ENCODE results near the gene SEPTIN2.

- TF ChIP-seq, protein P1, sequence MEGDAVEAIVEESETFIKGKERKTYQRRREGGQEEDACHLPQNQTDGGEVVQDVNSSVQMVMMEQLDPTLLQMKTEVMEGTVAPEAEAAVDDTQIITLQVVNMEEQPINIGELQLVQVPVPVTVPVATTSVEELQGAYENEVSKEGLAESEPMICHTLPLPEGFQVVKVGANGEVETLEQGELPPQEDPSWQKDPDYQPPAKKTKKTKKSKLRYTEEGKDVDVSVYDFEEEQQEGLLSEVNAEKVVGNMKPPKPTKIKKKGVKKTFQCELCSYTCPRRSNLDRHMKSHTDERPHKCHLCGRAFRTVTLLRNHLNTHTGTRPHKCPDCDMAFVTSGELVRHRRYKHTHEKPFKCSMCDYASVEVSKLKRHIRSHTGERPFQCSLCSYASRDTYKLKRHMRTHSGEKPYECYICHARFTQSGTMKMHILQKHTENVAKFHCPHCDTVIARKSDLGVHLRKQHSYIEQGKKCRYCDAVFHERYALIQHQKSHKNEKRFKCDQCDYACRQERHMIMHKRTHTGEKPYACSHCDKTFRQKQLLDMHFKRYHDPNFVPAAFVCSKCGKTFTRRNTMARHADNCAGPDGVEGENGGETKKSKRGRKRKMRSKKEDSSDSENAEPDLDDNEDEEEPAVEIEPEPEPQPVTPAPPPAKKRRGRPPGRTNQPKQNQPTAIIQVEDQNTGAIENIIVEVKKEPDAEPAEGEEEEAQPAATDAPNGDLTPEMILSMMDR (IDR thresholded peaks at IDR 0.05) = no peak
- TF ChIP-seq POLR2A (IDR thresholded peaks at IDR 0.05) (no peak), EP300 (IDR thresholded peaks at IDR 0.05) (no peak)
These were observed 2.1 kb upstream of the SEPTIN2 start for GRCh38 chr2:241313543-241314095.
